OCI-LY7 (cell line): ENCODE data around the gene BBLN. TPM values are rescaled to one million over a fixed set of nuclear protein-coding genes. Genes with fewer than 3 reads are reported as not detected.

Source experiments
- BruUV-seq: library from RNA; stranded (reverse); fragments of 400-500 nt; replicated peaks from 2 replicates; lab custom pipeline; 2021; lab: Mats Ljungman, UMichigan
- CTCF ChIA-PET: fragments of 300-600 bp; sonication (Branson Sonifier 250); formaldehyde crosslinking; loops from one replicate; lab custom pipeline; 2022; ENCODE audit warnings: antibody characterized with exemption; ENCODE audit not compliant: unreplicated experiment; lab: Charles Lee
- POLR2A ChIA-PET: fragments of 300-600 bp; sonication (Branson Sonifier 250); formaldehyde crosslinking; loops from one replicate; lab custom pipeline; 2022; ENCODE audit warnings: antibody characterized with exemption; lab: Charles Lee
- DNase-seq: peaks from one replicate; pipeline ENCODE4 v3.0.0-alpha.2; 2015; ENCODE audit warnings: low spot score
- H2AFZ ChIP-seq: fragments of 200-600 bp; sonication (generic), shearing (Covaris generic); 2 replicates; pipeline ENCODE4 v1.6.1; 2014; ENCODE audit warnings: mild to moderate bottlenecking, antibody characterized with exemption, low read length, moderate library complexity
- H3K27ac ChIP-seq: fragments of 200-600 bp; sonication (generic); 2 replicates; pipeline ENCODE4 v1.5.1; 2014; ENCODE audit warnings: mixed run types, low read depth, mild to moderate bottlenecking, moderate library complexity, low read length, inconsistent platforms; ENCODE audit not compliant: poor library complexity, severe bottlenecking
- H3K36me3 ChIP-seq: fragments of 200-600 bp; sonication (generic); 2 replicates; pipeline ENCODE4 v1.6.1; 2014; ENCODE audit warnings: mild to moderate bottlenecking, antibody characterized with exemption, low read length, moderate library complexity, mixed read lengths; ENCODE audit not compliant: insufficient read depth
- H3K4me1 ChIP-seq: fragments of 200-600 bp; sonication (generic); 2 replicates; pipeline ENCODE4 v1.5.1; 2014; ENCODE audit warnings: mild to moderate bottlenecking, low read length; ENCODE audit not compliant: insufficient read depth, poor library complexity, severe bottlenecking
- H3K4me2 ChIP-seq: fragments of 200-600 bp; sonication (generic); 2 replicates; pipeline ENCODE4 v1.6.1; 2014; ENCODE audit warnings: mild to moderate bottlenecking, low read length
- H3K4me3 ChIP-seq: fragments of 200-600 bp; sonication (generic); 2 replicates; pipeline ENCODE4 v1.5.1; 2014; ENCODE audit warnings: mild to moderate bottlenecking, low read depth, low read length; ENCODE audit not compliant: poor library complexity, severe bottlenecking
- H3K79me2 ChIP-seq: fragments of 200-600 bp; sonication (generic); 2 replicates; pipeline ENCODE4 v1.6.1; 2016; ENCODE audit warnings: low read depth, mild to moderate bottlenecking, low read length, moderate library complexity, mixed read lengths; ENCODE audit not compliant: insufficient read depth
- H3K9me2 ChIP-seq: fragments of 200-600 bp; sonication (generic); 2 replicates; pipeline ENCODE4 v1.6.1; 2016; ENCODE audit warnings: mild to moderate bottlenecking, low read length, mixed read lengths; ENCODE audit not compliant: insufficient read depth
- H3K9me3 ChIP-seq: fragments of 200-600 bp; sonication (generic); 2 replicates; pipeline ENCODE4 v1.6.1; 2014; ENCODE audit warnings: mild to moderate bottlenecking, mixed run types, low read length, mixed read lengths
- H4K20me1 ChIP-seq: fragments of 200-600 bp; sonication (generic); 2 replicates; pipeline ENCODE4 v1.6.1; 2014; ENCODE audit warnings: mild to moderate bottlenecking, antibody characterized with exemption, low read length, moderate library complexity, mixed read lengths; ENCODE audit not compliant: insufficient read depth
- EZH2phosphoT487 ChIP-seq: fragments of 200-600 bp; sonication (generic); IDR thresholded peaks from 2 replicates; pipeline ENCODE4 v1.6.1; 2018; ENCODE audit warnings: low read depth, borderline replicate concordance, mild to moderate bottlenecking, mixed run types, antibody characterized with exemption, low read length, moderate library complexity, mixed read lengths
- intact Hi-C: fragments of 100-400 bp; cut with micrococcal nuclease; formaldehyde crosslinking; loops from one replicate; pipeline ENCODE4 v1.10.0; 2022; ENCODE audit not compliant: unreplicated experiment
- total RNA-seq, 2 experiments: library from RNA; depleted of rRNA in 1 of 2; stranded (reverse); fragments of >200 nt in 1 of 2; shearing (Covaris generic) in 1 of 2; gene quantifications; 2 replicates each; pipeline ENCODE4 v1.2.3, GENCODE V29; 2014 to 2022
- TF ChIP-seq, protein P1 (sequence below): fragments of 200-600 bp; sonication (generic); conservative IDR thresholded peaks from 2 replicates; pipeline ENCODE4 v1.5.1; 2014; ENCODE audit warnings: mild to moderate bottlenecking, antibody characterized with exemption, low read length, moderate library complexity, mixed read lengths

Gene BBLN
- total RNA-seq, 2 experiments from 2014 or later = 66.9 to 104 TPM

- H3K4me1 ChIP-seq = no peaks in the 10 kb centered on the region
- no peaks in the 10 kb centered on the region for H3K9me3 ChIP-seq
- H3K4me3 ChIP-seq = no peak overlapping the region
- intact Hi-C loops = no loop called here
- no peaks in the 10 kb centered on the region for H3K9me2 ChIP-seq
- no peaks in the 10 kb centered on the region for H4K20me1 ChIP-seq
- ChIA-PET POLR2A (interaction anchor here (0.5 to 0.9 kb wide), 3 partner anchors 17 to 84 kb away, joined by 3 to 5 read pairs (median 4); partner anchors contain the start of gene BBLN), CTCF (interaction anchor here (0.7 kb wide), 1 partner anchor 171 kb away, joined by 3 read pairs; no protein-coding TSS in a partner anchor)
- TF ChIP-seq, protein P1, sequence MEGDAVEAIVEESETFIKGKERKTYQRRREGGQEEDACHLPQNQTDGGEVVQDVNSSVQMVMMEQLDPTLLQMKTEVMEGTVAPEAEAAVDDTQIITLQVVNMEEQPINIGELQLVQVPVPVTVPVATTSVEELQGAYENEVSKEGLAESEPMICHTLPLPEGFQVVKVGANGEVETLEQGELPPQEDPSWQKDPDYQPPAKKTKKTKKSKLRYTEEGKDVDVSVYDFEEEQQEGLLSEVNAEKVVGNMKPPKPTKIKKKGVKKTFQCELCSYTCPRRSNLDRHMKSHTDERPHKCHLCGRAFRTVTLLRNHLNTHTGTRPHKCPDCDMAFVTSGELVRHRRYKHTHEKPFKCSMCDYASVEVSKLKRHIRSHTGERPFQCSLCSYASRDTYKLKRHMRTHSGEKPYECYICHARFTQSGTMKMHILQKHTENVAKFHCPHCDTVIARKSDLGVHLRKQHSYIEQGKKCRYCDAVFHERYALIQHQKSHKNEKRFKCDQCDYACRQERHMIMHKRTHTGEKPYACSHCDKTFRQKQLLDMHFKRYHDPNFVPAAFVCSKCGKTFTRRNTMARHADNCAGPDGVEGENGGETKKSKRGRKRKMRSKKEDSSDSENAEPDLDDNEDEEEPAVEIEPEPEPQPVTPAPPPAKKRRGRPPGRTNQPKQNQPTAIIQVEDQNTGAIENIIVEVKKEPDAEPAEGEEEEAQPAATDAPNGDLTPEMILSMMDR = no peak
- no peak for TF ChIP-seq EZH2phosphoT487
- DNase-seq = no peak
- no peak overlapping the region for H3K27ac ChIP-seq
- no peaks in the 10 kb centered on the region for H3K36me3 ChIP-seq
- no TSS peak for BruUV-seq
- H3K4me2 ChIP-seq = no peak overlapping the region
- no peak overlapping the region for H2AFZ ChIP-seq
- no peaks in the 10 kb centered on the region for H3K79me2 ChIP-seq
Measured at GRCh38 chr9:128142596-128142995, 17.5 kb upstream of the BBLN start.

DNA sequence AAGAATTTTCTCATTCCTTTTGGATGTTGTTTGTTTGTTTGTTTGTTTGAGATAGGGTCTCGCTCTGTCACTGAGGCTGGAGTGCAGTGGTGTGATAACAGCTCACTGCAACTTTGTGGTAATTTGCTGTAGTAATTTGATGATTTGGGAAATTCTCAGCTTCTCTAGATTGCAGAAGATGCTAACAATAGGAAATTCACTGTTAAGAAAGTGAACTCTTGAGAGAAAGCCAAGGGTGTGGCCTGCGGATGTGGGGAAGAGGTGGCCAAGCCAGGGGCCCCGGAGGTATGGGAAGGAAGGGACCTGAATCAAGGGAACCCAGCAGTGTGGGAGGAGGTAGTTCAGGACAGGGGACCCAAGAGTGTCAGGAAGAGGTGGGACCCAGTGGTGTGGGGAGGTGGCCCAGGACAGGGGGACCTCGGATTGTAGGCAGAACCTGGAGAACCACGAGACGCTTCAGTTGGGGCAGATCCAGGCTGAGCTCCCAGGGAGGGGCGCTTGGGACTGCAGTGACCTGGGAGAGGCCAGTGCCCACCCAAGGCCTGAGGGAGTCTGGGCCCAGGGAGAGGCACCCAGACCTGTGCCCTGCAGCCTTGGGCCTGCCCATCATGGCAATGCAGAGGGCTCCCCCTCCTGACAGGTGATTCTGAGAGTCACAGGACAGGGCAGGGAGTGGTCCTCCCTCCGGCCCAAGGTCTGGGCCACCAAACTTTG lies 16.4 kb upstream of the BBLN start:
- TF ChIP-seq EZH2phosphoT487 = no peak
- TF ChIP-seq, protein P1 = no peak
- no TSS peak for BruUV-seq
- Histone ChIP-seq H3K4me1 (no peaks in the 10 kb centered on the region), H3K27ac (no peak overlapping the region), H3K4me2 (no peak overlapping the region), H3K36me3 (no peaks in the 10 kb centered on the region), H2AFZ (no peak overlapping the region), H3K79me2 (no peaks in the 10 kb centered on the region), H3K9me2 (no peaks in the 10 kb centered on the region), H3K4me3 (no peak overlapping the region), H3K9me3 (no peaks in the 10 kb centered on the region), H4K20me1 (no peaks in the 10 kb centered on the region)
- POLR2A ChIA-PET = interaction anchor here (0.7 kb wide), 1 partner anchor 194 kb away, joined by 3 read pairs; no protein-coding TSS in a partner anchor
- no peak for DNase-seq
- intact Hi-C loops = no loop called here
- CTCF ChIA-PET = no interaction called here
